ENCODE measurements around the gene PSMB7. TPM values are rescaled to one million over a fixed set of nuclear protein-coding genes. Genes with fewer than 3 reads are reported as not detected.
A peak's percentile ranks its signal among the peaks of the same experiment; 100 is the strongest.

Gene PSMB7
- total and polyA plus RNA-seq, 4 donors = 86.1 to 194 (median 149) TPM

GRCh38 chr9:124395826-124396225, 19.4 kb downstream of the PSMB7 start:
- Histone ChIP-seq H3K9me3 (ENCODE audit: control insufficient read depth in 4 of 4, insufficient read depth in 3 of 4, low read length in 3 of 4) (no peaks in the 10 kb centered on the region), H3K4me1 (ENCODE audit: control insufficient read depth in 5 of 5, insufficient read depth in 5 of 5, low read length in 5 of 5) (peaks cover 7 to 61% (median 14%) of the 10 kb centered on the region in 5 donors), H3K27me3 (ENCODE audit: control insufficient read depth in 3 of 3, insufficient read depth in 3 of 3, low read length in 2 of 3) (no peaks in the 10 kb centered on the region), H3K27ac (ENCODE audit: low read depth in 1 of 2, low read length in 1 of 2) (no peak overlapping the region), H3K36me3 (ENCODE audit: control insufficient read depth in 4 of 4, insufficient read depth in 4 of 4, low read length in 4 of 4) (peaks cover 0 to 9% (median 3%) of the 10 kb centered on the region in 4 donors), H3K4me3 (no peak overlapping the region), H3K9ac (ENCODE audit: insufficient read depth in 1 of 2, low read length in 2 of 2) (no peak overlapping the region)
- TF ChIP-seq, protein P1, sequence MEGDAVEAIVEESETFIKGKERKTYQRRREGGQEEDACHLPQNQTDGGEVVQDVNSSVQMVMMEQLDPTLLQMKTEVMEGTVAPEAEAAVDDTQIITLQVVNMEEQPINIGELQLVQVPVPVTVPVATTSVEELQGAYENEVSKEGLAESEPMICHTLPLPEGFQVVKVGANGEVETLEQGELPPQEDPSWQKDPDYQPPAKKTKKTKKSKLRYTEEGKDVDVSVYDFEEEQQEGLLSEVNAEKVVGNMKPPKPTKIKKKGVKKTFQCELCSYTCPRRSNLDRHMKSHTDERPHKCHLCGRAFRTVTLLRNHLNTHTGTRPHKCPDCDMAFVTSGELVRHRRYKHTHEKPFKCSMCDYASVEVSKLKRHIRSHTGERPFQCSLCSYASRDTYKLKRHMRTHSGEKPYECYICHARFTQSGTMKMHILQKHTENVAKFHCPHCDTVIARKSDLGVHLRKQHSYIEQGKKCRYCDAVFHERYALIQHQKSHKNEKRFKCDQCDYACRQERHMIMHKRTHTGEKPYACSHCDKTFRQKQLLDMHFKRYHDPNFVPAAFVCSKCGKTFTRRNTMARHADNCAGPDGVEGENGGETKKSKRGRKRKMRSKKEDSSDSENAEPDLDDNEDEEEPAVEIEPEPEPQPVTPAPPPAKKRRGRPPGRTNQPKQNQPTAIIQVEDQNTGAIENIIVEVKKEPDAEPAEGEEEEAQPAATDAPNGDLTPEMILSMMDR (IDR thresholded peaks at IDR 0.05; ENCODE audit: control extremely low read depth, extremely low read depth) = no peak
- ATAC-seq (ENCODE audit: insufficient read depth, low FRiP score) (no peak), DNase-seq (no peak)
- WGBS, 2 donors = 83 to 91% methylated on average over 4 of the region's 4 CpGs

DNA sequence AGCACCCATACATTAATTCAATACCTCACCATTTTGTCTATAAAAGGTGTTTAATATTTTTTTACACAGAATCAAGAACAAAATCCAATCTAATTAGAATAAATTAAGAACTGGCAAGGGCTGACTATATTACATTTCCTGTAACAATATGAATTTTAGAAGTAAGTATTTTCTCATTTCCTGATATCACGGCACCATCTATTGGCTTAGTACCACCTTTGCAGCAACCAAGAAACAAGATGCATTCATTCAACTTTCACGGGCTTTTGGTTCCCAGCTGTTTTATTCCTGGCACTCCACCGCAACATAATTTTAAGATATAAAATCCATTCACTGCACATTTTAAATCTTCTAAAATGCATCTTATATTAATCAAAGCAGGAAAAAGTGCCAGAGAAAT, 20.6 kb downstream of the PSMB7 start:
- TF ChIP-seq, protein P1 (IDR thresholded peaks at IDR 0.05; ENCODE audit: control extremely low read depth, extremely low read depth) = no peak
- ATAC-seq (ENCODE audit: insufficient read depth, low FRiP score) = no peak
- Histone ChIP-seq H3K9ac (ENCODE audit: insufficient read depth in 1 of 2, low read length in 2 of 2) (no peak overlapping the region), H3K36me3 (ENCODE audit: control insufficient read depth in 4 of 4, insufficient read depth in 4 of 4, low read length in 4 of 4) (peaks cover 0 to 7% (median 3%) of the 10 kb centered on the region in 4 donors), H3K27ac (ENCODE audit: low read depth in 1 of 2, low read length in 1 of 2) (no peak overlapping the region), H3K4me1 (ENCODE audit: control insufficient read depth in 5 of 5, insufficient read depth in 5 of 5, low read length in 5 of 5) (peaks cover 5 to 51% (median 15%) of the 10 kb centered on the region in 5 donors), H3K4me3 (no peak overlapping the region), H3K27me3 (ENCODE audit: control insufficient read depth in 3 of 3, insufficient read depth in 3 of 3, low read length in 2 of 3) (no peaks in the 10 kb centered on the region), H3K9me3 (ENCODE audit: control insufficient read depth in 4 of 4, insufficient read depth in 3 of 4, low read length in 3 of 4) (no peaks in the 10 kb centered on the region)
- 66 to 79% methylated on average over 3 of the region's 3 CpGs for WGBS, 2 donors
- no peak for DNase-seq

DNA sequence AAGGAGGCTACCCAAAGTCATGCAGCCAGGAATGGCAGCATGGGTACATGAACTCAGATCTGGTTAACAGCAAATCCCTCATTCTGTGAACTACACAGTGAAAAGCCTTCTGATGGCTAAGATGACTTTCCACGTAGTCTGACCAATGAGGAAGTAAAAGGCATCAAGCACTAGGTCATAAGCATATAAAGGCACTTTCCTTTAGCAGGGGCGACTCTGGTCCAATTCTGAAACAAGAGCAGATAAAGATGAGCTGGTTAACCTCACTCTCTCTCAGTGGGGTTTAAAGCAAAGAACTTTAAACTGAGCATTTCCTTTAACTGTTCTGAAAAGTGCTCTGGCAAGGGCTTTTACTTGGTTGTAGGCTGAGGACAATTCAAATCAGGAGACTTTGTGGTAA, 21.1 kb downstream of the PSMB7 start:
- TF ChIP-seq, protein P1 (IDR thresholded peaks at IDR 0.05; ENCODE audit: control extremely low read depth, extremely low read depth) = no peak
- Histone ChIP-seq H3K4me3 (no peak overlapping the region), H3K9ac (ENCODE audit: insufficient read depth in 1 of 2, low read length in 2 of 2) (no peak overlapping the region), H3K9me3 (ENCODE audit: control insufficient read depth in 4 of 4, insufficient read depth in 3 of 4, low read length in 3 of 4) (no peaks in the 10 kb centered on the region), H3K36me3 (ENCODE audit: control insufficient read depth in 4 of 4, insufficient read depth in 4 of 4, low read length in 4 of 4) (peaks cover 0 to 5% (median 3%) of the 10 kb centered on the region in 4 donors), H3K4me1 (ENCODE audit: control insufficient read depth in 5 of 5, insufficient read depth in 5 of 5, low read length in 5 of 5) (peaks cover 8 to 47% (median 15%) of the 10 kb centered on the region in 5 donors), H3K27ac (ENCODE audit: low read depth in 1 of 2, low read length in 1 of 2) (no peak overlapping the region), H3K27me3 (ENCODE audit: control insufficient read depth in 3 of 3, insufficient read depth in 3 of 3, low read length in 2 of 3) (no peaks in the 10 kb centered on the region)
- ATAC-seq (ENCODE audit: insufficient read depth, low FRiP score) (no peak), DNase-seq (no peak)
- WGBS, 2 donors = 38 to 64% methylated on average over 2 of the region's 2 CpGs

GRCh38 chr9:124392871-124393460, 22.3 kb downstream of the PSMB7 start:
- no peaks in the 10 kb centered on the region for H3K27me3 ChIP-seq (ENCODE audit: control insufficient read depth in 3 of 3, insufficient read depth in 3 of 3, low read length in 2 of 3)
- WGBS, 2 donors = 49 to 74% methylated on average over 9 of the region's 9 CpGs
- DNase-seq (peak; percentile 61 to 92 (median 88)), ATAC-seq (ENCODE audit: insufficient read depth, low FRiP score) (no peak)
- TF ChIP-seq, protein P1 (IDR thresholded peaks at IDR 0.05; ENCODE audit: control extremely low read depth, extremely low read depth) = no peak
- H3K4me1 ChIP-seq (ENCODE audit: control insufficient read depth in 5 of 5, insufficient read depth in 5 of 5, low read length in 5 of 5) = peaks cover 15 to 38% (median 19%) of the 10 kb centered on the region in 5 donors
- H3K9me3 ChIP-seq (ENCODE audit: control insufficient read depth in 4 of 4, insufficient read depth in 3 of 4, low read length in 3 of 4) = no peaks in the 10 kb centered on the region
- H3K36me3 ChIP-seq (ENCODE audit: control insufficient read depth in 4 of 4, insufficient read depth in 4 of 4, low read length in 4 of 4) = peaks cover 0 to 4% (median 3%) of the 10 kb centered on the region in 4 donors
- no peak overlapping the region for H3K4me3 ChIP-seq
- H3K27ac ChIP-seq (ENCODE audit: low read depth in 1 of 2, low read length in 1 of 2) = no peak overlapping the region
- H3K9ac ChIP-seq (ENCODE audit: insufficient read depth in 1 of 2, low read length in 2 of 2) = no peak overlapping the region

Data from lung (tissue), 12 donors.